Thoracic aorta (tissue), 2 donors: Measurements from ENCODE around the gene TMEM204. TPM values are rescaled to one million over a fixed set of nuclear protein-coding genes. Genes with fewer than 3 reads are reported as not detected.

Experiments used
- ATAC-seq: fragments of 150-250 bp; one replicate; pipeline ENCODE4 v1.8.0; 2017; ENCODE audit warnings: low read depth; ENCODE audit not compliant: insufficient number of reproducible peaks, low FRiP score
- DNase-seq: peaks from one replicate; pipeline ENCODE4 v3.0.0-alpha.2; 2020; ENCODE audit warnings: low spot score
- H3K27ac ChIP-seq, 2 donors: fragments of 200-600 bp; sonication (generic); 1 replicate in 1 of 2; 2 replicates in 1 of 2; pipeline ENCODE4 v1.5.1; 2016; ENCODE audit warnings: mild to moderate bottlenecking in 2 of 2, moderate library complexity in 2 of 2
- H3K27me3 ChIP-seq: fragments of 200-600 bp; sonication (generic); replicated peaks from 2 replicates; pipeline ENCODE4 v1.6.0; 2016; ENCODE audit warnings: mild to moderate bottlenecking; ENCODE audit not compliant: insufficient read depth
- H3K36me3 ChIP-seq: fragments of 200-600 bp; sonication (generic); one replicate; pipeline ENCODE4 v1.5.1; 2016
- H3K4me1 ChIP-seq, 2 donors: fragments of 200-600 bp; sonication (generic); 1 replicate in 1 of 2; 2 replicates in 1 of 2; pipeline versions ENCODE4 v1.5.1 to v1.6.0; 2016; ENCODE audit warnings: low read depth in 2 of 2, mild to moderate bottlenecking in 1 of 2; ENCODE audit not compliant: control insufficient read depth in 1 of 2
- H3K4me3 ChIP-seq: fragments of 200-600 bp; sonication (generic); 2 replicates; pipeline ENCODE4 v1.5.1; 2016; ENCODE audit warnings: mild to moderate bottlenecking
- H3K9me3 ChIP-seq: fragments of 200-600 bp; sonication (generic); 2 replicates; pipeline ENCODE4 v1.5.1; 2016
- total RNA-seq, 2 donors: library from RNA; depleted of rRNA; stranded (reverse); fragments of >200 nt; gene quantifications; one replicate each; pipeline versions ENCODE4 v1.1.0 to v1.2.3, GENCODE V29; 2016
- TF ChIP-seq, protein P1 (sequence below): fragments of 200-600 bp; sonication (generic); IDR thresholded peaks from one replicate; pipeline ENCODE4 v1.5.1; 2019; ENCODE audit warnings: antibody characterized with exemption

TMEM204 gene
- total RNA-seq, 2 donors from 2014 or later = 111 to 125 TPM

DNA sequence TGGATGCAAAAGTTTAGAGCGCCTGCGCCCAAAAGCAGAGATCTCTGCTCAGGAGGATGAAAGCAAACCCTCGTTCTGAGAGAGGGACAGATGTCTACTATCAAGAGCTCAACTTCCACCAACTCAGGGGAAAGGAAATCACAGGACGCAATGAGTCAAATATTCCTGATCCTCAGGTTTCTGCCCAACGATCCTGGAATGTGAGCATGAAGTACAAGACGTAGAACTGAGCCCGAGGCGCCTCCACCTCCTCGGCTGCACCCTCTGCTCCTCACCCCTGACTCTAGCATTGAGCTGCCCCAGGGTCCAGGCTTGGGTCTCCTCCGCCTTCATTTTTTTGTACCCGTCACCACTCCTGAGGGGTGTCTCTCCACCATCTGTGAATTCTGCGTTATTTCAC, 63.0 kb downstream of the TMEM204 start:
- TF ChIP-seq, protein P1, sequence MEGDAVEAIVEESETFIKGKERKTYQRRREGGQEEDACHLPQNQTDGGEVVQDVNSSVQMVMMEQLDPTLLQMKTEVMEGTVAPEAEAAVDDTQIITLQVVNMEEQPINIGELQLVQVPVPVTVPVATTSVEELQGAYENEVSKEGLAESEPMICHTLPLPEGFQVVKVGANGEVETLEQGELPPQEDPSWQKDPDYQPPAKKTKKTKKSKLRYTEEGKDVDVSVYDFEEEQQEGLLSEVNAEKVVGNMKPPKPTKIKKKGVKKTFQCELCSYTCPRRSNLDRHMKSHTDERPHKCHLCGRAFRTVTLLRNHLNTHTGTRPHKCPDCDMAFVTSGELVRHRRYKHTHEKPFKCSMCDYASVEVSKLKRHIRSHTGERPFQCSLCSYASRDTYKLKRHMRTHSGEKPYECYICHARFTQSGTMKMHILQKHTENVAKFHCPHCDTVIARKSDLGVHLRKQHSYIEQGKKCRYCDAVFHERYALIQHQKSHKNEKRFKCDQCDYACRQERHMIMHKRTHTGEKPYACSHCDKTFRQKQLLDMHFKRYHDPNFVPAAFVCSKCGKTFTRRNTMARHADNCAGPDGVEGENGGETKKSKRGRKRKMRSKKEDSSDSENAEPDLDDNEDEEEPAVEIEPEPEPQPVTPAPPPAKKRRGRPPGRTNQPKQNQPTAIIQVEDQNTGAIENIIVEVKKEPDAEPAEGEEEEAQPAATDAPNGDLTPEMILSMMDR = no peak
- Histone ChIP-seq H3K9me3 (no peaks in the 10 kb centered on the region), H3K27ac (no peak overlapping the region), H3K4me1 (no peaks in the 10 kb centered on the region), H3K27me3 (no peaks in the 10 kb centered on the region), H3K36me3 (peaks cover 5% of the 10 kb centered on the region), H3K4me3 (no peak overlapping the region)
- ATAC-seq (no peak), DNase-seq (no peak)

GRCh38 chr16:1597154-1597553, 63.7 kb downstream of the TMEM204 start:
- no peak overlapping the region for H3K4me3 ChIP-seq
- no peak overlapping the region for H3K27ac ChIP-seq
- H3K27me3 ChIP-seq = no peaks in the 10 kb centered on the region
- no peaks in the 10 kb centered on the region for H3K4me1 ChIP-seq
- peaks cover 5% of the 10 kb centered on the region for H3K36me3 ChIP-seq
- ATAC-seq (no peak), DNase-seq (no peak)
- no peaks in the 10 kb centered on the region for H3K9me3 ChIP-seq
- TF ChIP-seq, protein P1 = no peak

- Histone ChIP-seq H3K4me1 (no peaks in the 10 kb centered on the region), H3K27me3 (no peaks in the 10 kb centered on the region), H3K4me3 (no peak overlapping the region), H3K27ac (no peak overlapping the region), H3K36me3 (no peaks in the 10 kb centered on the region), H3K9me3 (no peaks in the 10 kb centered on the region)
- TF ChIP-seq, protein P1 = no peak
- ATAC-seq (no peak), DNase-seq (no peak)
These were observed 67.6 kb downstream of the TMEM204 start for GRCh38 chr16:1601031-1601430.

GRCh38 chr16:1601489-1601888, 68.0 kb downstream of the TMEM204 start:
- Histone ChIP-seq H3K27me3 (no peaks in the 10 kb centered on the region), H3K27ac (no peak overlapping the region), H3K36me3 (no peaks in the 10 kb centered on the region), H3K4me3 (no peak overlapping the region), H3K4me1 (no peaks in the 10 kb centered on the region), H3K9me3 (no peaks in the 10 kb centered on the region)
- TF ChIP-seq, protein P1 = no peak
- ATAC-seq (no peak), DNase-seq (no peak)

GRCh38 chr16:1602285-1602684, 68.8 kb downstream of the TMEM204 start:
- no peaks in the 10 kb centered on the region for H3K9me3 ChIP-seq
- TF ChIP-seq, protein P1 = no peak
- H3K27me3 ChIP-seq = no peaks in the 10 kb centered on the region
- no peak overlapping the region for H3K27ac ChIP-seq
- no peak overlapping the region for H3K4me3 ChIP-seq
- no peaks in the 10 kb centered on the region for H3K36me3 ChIP-seq
- ATAC-seq = no peak
- H3K4me1 ChIP-seq = no peaks in the 10 kb centered on the region
- DNase-seq = no peak

Other genes starting within 250 kb of the TMEM204 start
- 10 to 100 TPM; 68.2 to 76.1 TPM for gene UBE2I, start 224.0 kb upstream of the TMEM204 start, total RNA-seq
- gene BAIAP3, start 200.0 kb upstream of the TMEM204 start, total RNA-seq = 10 to 100 TPM in 1 of 2 donors, 1 to 10 TPM in 1; 2.5 to 15.7 TPM
- gene TSR3, start 181.8 kb upstream of the TMEM204 start, total RNA-seq = 100 to 1,000 TPM in 1 of 2 donors, 10 to 100 TPM in 1; 61.7 to 124 TPM
- gene GNPTG, start 181.7 kb upstream of the TMEM204 start, total RNA-seq = 10 to 100 TPM; 67.9 to 69.7 TPM
- gene UNKL, start 119.0 kb upstream of the TMEM204 start, total RNA-seq = 10 to 100 TPM; 22.1 to 42.8 TPM
- 10 to 100 TPM; 15.2 to 19.3 TPM for gene UQCC4, start 112.9 kb upstream of the TMEM204 start, total RNA-seq
- gene PERCC1, start 102.6 kb upstream of the TMEM204 start, total RNA-seq = not detected
- under 1 TPM; 0.63 to 0.81 TPM for gene CCDC154, start 89.1 kb upstream of the TMEM204 start, total RNA-seq
- 10 to 100 TPM; 43.3 to 47.0 TPM for gene CLCN7, start 58.6 kb upstream of the TMEM204 start, total RNA-seq
- gene PTX4, start 44.7 kb upstream of the TMEM204 start, total RNA-seq = under 1 TPM in 1 of 2 donors, not detected in 1; 0.78 TPM
- gene TELO2, start 40.3 kb upstream of the TMEM204 start, total RNA-seq = 10 to 100 TPM; 24.8 to 27.9 TPM
- gene IFT140, start 78.4 kb downstream of the TMEM204 start, total RNA-seq = 10 to 100 TPM; 13.7 to 19.2 TPM
- gene CRAMP1, start 78.7 kb downstream of the TMEM204 start, total RNA-seq = 10 to 100 TPM; 15.0 to 21.4 TPM
- 10 to 100 TPM; 17.1 to 26.1 TPM for gene JPT2, start 144.6 kb downstream of the TMEM204 start, total RNA-seq
- 100 to 1,000 TPM; 109 to 111 TPM for gene MAPK8IP3, start 172.5 kb downstream of the TMEM204 start, total RNA-seq
- gene NME3, start 237.9 kb downstream of the TMEM204 start, total RNA-seq = 100 to 1,000 TPM in 1 of 2 donors, 10 to 100 TPM in 1; 68.1 to 165 TPM
- gene EME2, start 239.1 kb downstream of the TMEM204 start, total RNA-seq = 10 to 100 TPM; 23.4 to 29.2 TPM
- gene MRPS34, start 239.5 kb downstream of the TMEM204 start, total RNA-seq = 10 to 100 TPM; 36.9 to 48.3 TPM
- gene SPSB3, start 248.9 kb downstream of the TMEM204 start, total RNA-seq = 10 to 100 TPM; 60.9 to 79.3 TPM
- 10 to 100 TPM; 64.6 to 68.5 TPM for gene NUBP2, start 249.3 kb downstream of the TMEM204 start, total RNA-seq